Heart left ventricle (tissue), 16 donors: ENCODE results near the gene PROZ. TPM values are rescaled to one million over a fixed set of nuclear protein-coding genes. Genes with fewer than 3 reads are reported as not detected.
A peak's percentile ranks its signal among the peaks of the same experiment; 100 is the strongest.

Experiments
- ATAC-seq, 4 donors: fragments of 200-7000 bp; cut with Tn5 transposase; one replicate each; pipeline ENCODE4 v1.9.1; 2020 to 2022; ENCODE audit warnings: moderate library complexity in 4 of 4, mild to moderate bottlenecking in 3 of 4, moderate number of reproducible peaks in 1 of 4
- DNase-seq, 5 donors: peaks; one replicate each; pipeline ENCODE4 v3.0.0-alpha.2; 2020
- H3K27ac ChIP-seq, 12 donors: fragments of 200-600 bp; sonication (generic) in 4 of 12; one replicate each; pipeline versions ENCODE4 v1.5.0 to v1.8.0; 2016 to 2022; ENCODE audit warnings: mild to moderate bottlenecking in 2 of 12
- H3K27me3 ChIP-seq, 9 donors: fragments of 200-600 bp; sonication (generic) in 2 of 9; one replicate each; pipeline versions ENCODE4 v1.5.1 to v1.8.0; 2016 to 2022; ENCODE audit warnings: mild to moderate bottlenecking in 3 of 9
- H3K36me3 ChIP-seq, 9 donors: fragments of 200-600 bp; sonication (generic) in 2 of 9; one replicate each; pipeline versions ENCODE4 v1.5.0 to v1.8.0; 2018 to 2022; ENCODE audit warnings: mild to moderate bottlenecking in 2 of 9
- H3K4me1 ChIP-seq, 12 donors: fragments of 200-600 bp; sonication (generic) in 4 of 12; one replicate each; pipeline versions ENCODE4 v1.5.0 to v1.8.0; 2016 to 2022; ENCODE audit warnings: mild to moderate bottlenecking in 3 of 12
- H3K4me3 ChIP-seq, 12 donors: fragments of 200-600 bp; sonication (generic) in 4 of 12; one replicate each; pipeline versions ENCODE4 v1.5.0 to v1.8.0; 2017 to 2022; ENCODE audit warnings: mild to moderate bottlenecking in 9 of 12, moderate library complexity in 4 of 12
- H3K9me3 ChIP-seq, 12 donors: fragments of 200-600 bp; sonication (generic) in 4 of 12; one replicate each; pipeline versions ENCODE4 v1.5.0 to v1.8.0; 2016 to 2022; ENCODE audit warnings: mild to moderate bottlenecking in 1 of 12
- CTCF ChIP-seq, 12 donors: fragments of 200-600 bp; sonication (generic) in 4 of 12; IDR thresholded peaks; one replicate each; pipeline versions ENCODE4 v1.5.0 to v1.8.0; 2018 to 2022; ENCODE audit warnings: antibody characterized with exemption in 12 of 12, mild to moderate bottlenecking in 5 of 12
- POLR2A ChIP-seq, 2 donors: fragments of 450-650 bp; IDR thresholded peaks; one replicate each; pipeline ENCODE4 v1.6.1; 2017; ENCODE audit warnings: antibody characterized with exemption in 2 of 2, mild to moderate bottlenecking in 2 of 2, moderate library complexity in 2 of 2
- WGBS, 4 donors: extraction: QIAGEN DNeasy Blood & Tissue Kit in 2 of 4; methylation state at CpG; one replicate each; pipeline versions ENCODE4 v1.1.5 to v1.1.7; 2013 to 2018; 5-methylcytosine and 5-hydroxymethylcytosine counted together
- intact Hi-C, 10 donors: fragments of 100-400 bp; cut with DNase I; formaldehyde crosslinking; loops; one replicate each; pipeline versions ENCODE4 v1.11.1 to v1.14.2; 2022
- polyA plus RNA-seq, 2 donors: library from polyadenylated mRNA; stranded (reverse); fragments of 200-250 nt; gene quantifications; one replicate each; pipeline ENCODE4 v1.2.3, GENCODE V29; 2013
- total RNA-seq, 9 donors: library from RNA; depleted of rRNA in 2 of 9; stranded (reverse); fragments of >200 nt in 2 of 9; fragmentation: NEBNext Ultra II Directional in 3 of 9; extraction: Animal tissue kit (Norgen Biotek cat#: 25700) in 3 of 9; gene quantifications; one replicate each; pipeline versions ENCODE4 v1.1.0 to v1.2.4, GENCODE V29; 2016 to 2023
- donor health status: ischemic (EF 13 %, LVEDD 7.1; RV severe dilation, severe dysfunction).
- donor health status: healthy with polysubstance abuse.
- donor health status: DM: no; HTN: yes; CAD: no.
- donor health status: DM: no; HTN: no; CAD: no.
- donor health status: ischemic (EF 25% LVEDD 6.9; RV normal size, moderate dysfunction).
- donor health status: ischemic (EF 25% LVEDD 5.7; RV mildly dilated, moderate dysfunction).
- donor health status: healthy.
- donor health status: DM: yes; HTN: yes; CAD: no.
- donor health status: ischemic (EF 35%, LVEDD 5.7; RV mildly dilated, moderate dysfunction).
- donor health status: nonischemic (EF 11% LVEDD 7.7; RV severe dilation, severe dysfunction).
- donor health status: DM: yes; HTN: yes; CAD: no.
- donor health status: PGD.
- donor health status: ischemic (EF 29% LVEDD 5.4; RV normal size, mild dysfunction).
- donor health status: nonischemic (EF 23%, LVEDD 6.1; RV moderate dilation, normal function).

The PROZ gene
- total and polyA plus RNA-seq, 11 donors: not detected

- WGBS, 4 donors: 92 to 97% (median 95%) methylated on average over 10 to 13 of the region's 13 CpGs
- no peak for DNase-seq
- TF ChIP-seq CTCF (IDR thresholded peaks at IDR 0.05): no peak
- TF ChIP-seq POLR2A (IDR thresholded peaks at IDR 0.05): no peak
- Histone ChIP-seq H3K36me3 (peaks cover 0 to 67% (median 49%) of the 10 kb centered on the region in 9 donors), H3K27ac (no peak overlapping the region), H3K9me3 (peaks cover 0 to 7% (median 0%) of the 10 kb centered on the region in 12 donors), H3K4me1 (peaks cover 0 to 28% (median 2%) of the 10 kb centered on the region in 12 donors), H3K27me3 (no peaks in the 10 kb centered on the region), H3K4me3 (no peak overlapping the region)
- no peak for ATAC-seq
- intact Hi-C loops: no loop called here
Measured at GRCh38 chr13:113172419-113172926, 14.0 kb downstream of the PROZ start.

- DNase-seq (no peak), ATAC-seq (peak in 1 of 4 donors; percentile 31)
- intact Hi-C loops: no loop called here
- H3K9me3 ChIP-seq: no peaks in the 10 kb centered on the region
- no peaks in the 10 kb centered on the region for H3K27me3 ChIP-seq
- 71 to 86% (median 71%) methylated on average over 5 of the region's 5 CpGs for WGBS, 4 donors
- peak overlapping the region in 1 of 12 donors; percentile 67 for H3K27ac ChIP-seq
- TF ChIP-seq POLR2A (IDR thresholded peaks at IDR 0.05) (no peak), CTCF (IDR thresholded peaks at IDR 0.05) (no peak)
- peaks cover 0 to 43% (median 14%) of the 10 kb centered on the region in 12 donors for H3K4me1 ChIP-seq
- H3K36me3 ChIP-seq: peaks cover 0 to 92% (median 79%) of the 10 kb centered on the region in 9 donors
- no peak overlapping the region for H3K4me3 ChIP-seq
Measured at GRCh38 chr13:113176280-113176679, 17.8 kb downstream of the PROZ start.

GRCh38 chr13:113176822-113177221 lies 18.4 kb downstream of the PROZ start:
- Histone ChIP-seq H3K9me3 (no peaks in the 10 kb centered on the region), H3K27me3 (no peaks in the 10 kb centered on the region), H3K4me3 (no peak overlapping the region), H3K27ac (peak overlapping the region in 1 of 12 donors; percentile 67), H3K36me3 (peaks cover 0 to 92% (median 79%) of the 10 kb centered on the region in 9 donors), H3K4me1 (peaks cover 0 to 42% (median 14%) of the 10 kb centered on the region in 12 donors)
- TF ChIP-seq POLR2A (IDR thresholded peaks at IDR 0.05) (no peak), CTCF (IDR thresholded peaks at IDR 0.05) (no peak)
- intact Hi-C loops: no loop called here
- DNase-seq: no peak
- 97 to 98% (median 98%) methylated on average over 14 of the region's 14 CpGs for WGBS, 4 donors
- ATAC-seq: no peak

GRCh38 chr13:113178070-113178895 lies 19.8 kb downstream of the PROZ start:
- H3K36me3 ChIP-seq: peaks cover 0 to 96% (median 82%) of the 10 kb centered on the region in 9 donors
- intact Hi-C loops: no loop called here
- WGBS, 4 donors: 55 to 64% (median 60%) methylated on average over 25 of the region's 25 CpGs
- H3K27ac ChIP-seq: peak overlapping the region in 4 of 12 donors; percentile 7 to 60 (median 44)
- H3K9me3 ChIP-seq: no peaks in the 10 kb centered on the region
- DNase-seq: no peak
- no peak overlapping the region for H3K4me3 ChIP-seq
- TF ChIP-seq POLR2A (IDR thresholded peaks at IDR 0.05) (no peak), CTCF (IDR thresholded peaks at IDR 0.05) (no peak)
- H3K4me1 ChIP-seq: peaks cover 0 to 42% (median 14%) of the 10 kb centered on the region in 12 donors
- ATAC-seq: peak in 3 of 4 donors; percentile 12 to 30 (median 14)
- H3K27me3 ChIP-seq: no peaks in the 10 kb centered on the region
